BE2C (cell line): ENCODE measurements around the gene THSD4.

Experiments used
- DNase-seq: peaks from one replicate; pipeline ENCODE4 v3.0.0-alpha.2; 2020
- H3K27me3 ChIP-seq: fragments of 250-450 bp; sonication (Bioruptor Pico); 2 replicates; pipeline ENCODE4 v1.5.1; 2020; ENCODE audit warnings: mild to moderate bottlenecking
- H3K36me3 ChIP-seq: fragments of 250-450 bp; sonication (Bioruptor Pico); 2 replicates; pipeline ENCODE4 v1.5.1; 2020; ENCODE audit warnings: mild to moderate bottlenecking
- H3K4me1 ChIP-seq: fragments of 250-450 bp; sonication (Bioruptor Pico); 2 replicates; pipeline ENCODE4 v1.5.1; 2020
- H3K4me3 ChIP-seq: 2 replicates; pipeline ENCODE4 v1.5.1; 2011; ENCODE audit warnings: low read depth, low read length
- H3K9me3 ChIP-seq: fragments of 250-450 bp; sonication (Bioruptor Pico); 2 replicates; pipeline ENCODE4 v1.5.1; 2020
- CTCF ChIP-seq: IDR thresholded peaks from 2 replicates; pipeline ENCODE4 v1.5.1; 2012; ENCODE audit warnings: mild to moderate bottlenecking, low read depth, low read length

Gene THSD4

GRCh38 chr15:71532994-71533393 lies 417.7 kb downstream of the THSD4 start:
- Histone ChIP-seq H3K27me3 (peaks cover 21% of the 10 kb centered on the region), H3K36me3 (no peaks in the 10 kb centered on the region), H3K4me1 (no peaks in the 10 kb centered on the region), H3K4me3 (no peak overlapping the region), H3K9me3 (no peaks in the 10 kb centered on the region)
- peak; percentile 84 for TF ChIP-seq CTCF
- DNase-seq, result peak; percentile 18

- Histone ChIP-seq H3K9me3 (no peaks in the 10 kb centered on the region), H3K4me3 (no peak overlapping the region), H3K4me1 (no peaks in the 10 kb centered on the region), H3K36me3 (no peaks in the 10 kb centered on the region), H3K27me3 (no peaks in the 10 kb centered on the region; the same call in 1 of the 2 replicates)
- DNase-seq, result no peak
- no peak for TF ChIP-seq CTCF
Observed at GRCh38 chr15:71538181-71538580, 422.9 kb downstream of the THSD4 start.

GRCh38 chr15:71541746-71542145 lies 426.5 kb downstream of the THSD4 start:
- Histone ChIP-seq H3K4me3 (no peak overlapping the region), H3K27me3 (peaks cover 14% of the 10 kb centered on the region), H3K4me1 (no peaks in the 10 kb centered on the region), H3K9me3 (no peaks in the 10 kb centered on the region), H3K36me3 (no peaks in the 10 kb centered on the region)
- no peak for TF ChIP-seq CTCF
- DNase-seq, result no peak

- H3K4me3 ChIP-seq, result no peak overlapping the region
- DNase-seq, result no peak
- no peak for TF ChIP-seq CTCF
- H3K4me1 ChIP-seq, result no peaks in the 10 kb centered on the region
- no peaks in the 10 kb centered on the region for H3K9me3 ChIP-seq
- H3K27me3 ChIP-seq, result peaks cover 18% of the 10 kb centered on the region
- H3K36me3 ChIP-seq, result no peaks in the 10 kb centered on the region
Observed at GRCh38 chr15:71542836-71543235, 427.6 kb downstream of the THSD4 start.

- Histone ChIP-seq H3K27me3 (peaks cover 23% of the 10 kb centered on the region), H3K9me3 (no peaks in the 10 kb centered on the region), H3K4me1 (no peaks in the 10 kb centered on the region), H3K4me3 (no peak overlapping the region), H3K36me3 (no peaks in the 10 kb centered on the region)
- TF ChIP-seq CTCF, result no peak
- DNase-seq, result no peak
Observed at GRCh38 chr15:71543413-71543812, 428.1 kb downstream of the THSD4 start.

- Histone ChIP-seq H3K9me3 (no peaks in the 10 kb centered on the region), H3K4me1 (no peaks in the 10 kb centered on the region), H3K27me3 (peaks cover 27% of the 10 kb centered on the region), H3K36me3 (no peaks in the 10 kb centered on the region), H3K4me3 (no peak overlapping the region)
- TF ChIP-seq CTCF, result no peak
- DNase-seq, result no peak
Observed at GRCh38 chr15:71545223-71545760, 430.0 kb downstream of the THSD4 start.
